GM19467 (cell line): ENCODE data around the gene NCAPH2.
A peak's percentile ranks its signal among the peaks of the same experiment; 100 is the strongest.
"Not testable (repeated sequence)": the region's sequence is repeated elsewhere in the genome, so short reads cannot be mapped to it uniquely, and the experiment has no call there.

ENCODE experiments used
- ATAC-seq: cut with Tn5 transposase; IDR thresholded peaks from one replicate; pipeline ENCODE4 v1.9.1; 2021; ENCODE audit warnings: mild to moderate bottlenecking, moderate library complexity; ENCODE audit not compliant: unreplicated experiment

The NCAPH2 gene

DNA sequence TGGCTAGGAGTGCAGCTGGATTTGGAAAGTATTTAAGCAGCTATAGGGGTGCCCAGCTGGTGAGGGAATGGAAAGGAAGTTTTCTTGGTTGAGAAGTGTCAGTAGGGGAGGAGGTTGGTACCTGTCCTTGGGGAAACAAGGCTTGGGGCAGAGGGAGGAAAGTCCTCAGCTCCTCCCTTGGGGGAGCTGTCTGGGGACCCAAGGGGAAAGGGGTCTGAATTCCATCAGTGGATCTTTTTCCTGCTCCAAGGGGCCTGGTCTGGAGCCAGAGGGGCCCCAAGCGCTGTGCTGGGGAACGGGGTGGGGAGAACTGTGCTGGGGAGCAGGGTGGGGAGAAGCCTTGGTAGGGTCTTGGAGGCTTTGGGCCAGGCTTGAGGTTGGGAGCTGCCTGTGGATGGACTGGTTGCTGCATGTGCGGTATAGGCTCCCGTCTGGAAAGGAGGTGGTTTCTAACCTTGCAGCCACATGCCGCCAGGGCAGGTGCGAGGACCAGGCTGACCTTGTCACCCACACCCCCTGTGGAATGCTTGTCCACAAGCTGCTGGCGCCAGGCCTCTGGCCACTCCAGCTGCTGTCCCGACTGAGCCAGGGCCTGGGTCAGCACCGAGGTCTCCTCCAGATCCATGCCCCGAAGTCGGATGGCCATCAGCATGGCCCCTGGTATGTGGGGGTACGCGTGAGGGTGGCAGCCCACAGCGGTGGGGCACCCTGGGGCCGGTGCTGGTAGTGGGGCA lies 20.8 kb downstream of the NCAPH2 start:
- no peak for ATAC-seq

DNA sequence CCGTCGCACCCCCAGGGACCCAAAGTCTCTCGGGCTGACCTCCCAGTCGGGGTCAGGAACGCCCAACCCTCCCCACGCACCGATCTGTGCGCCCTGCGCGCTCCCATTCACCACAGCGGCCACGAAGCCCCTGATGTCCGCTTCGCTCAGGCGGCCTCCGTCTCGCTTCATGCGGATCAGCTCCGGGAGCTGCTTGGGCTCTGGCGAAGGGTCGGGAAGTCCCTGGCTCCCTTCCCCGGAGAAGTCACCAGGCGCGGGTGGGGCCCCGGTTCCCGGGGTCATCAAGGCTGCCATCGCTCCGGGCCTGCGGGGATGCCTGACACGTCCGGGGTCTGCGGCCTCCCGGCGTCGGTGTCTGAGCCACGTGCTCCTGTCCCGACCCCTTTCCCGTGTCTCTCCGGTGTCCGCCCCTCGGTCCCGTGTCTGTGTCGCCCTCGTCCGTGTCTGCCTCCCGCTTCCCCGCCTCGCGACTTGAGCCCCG lies 21.4 kb downstream of the NCAPH2 start:
- ATAC-seq, result no peak

- no peak for ATAC-seq
These were observed 22.0 kb downstream of the NCAPH2 start, which contains the start of gene TYMP for GRCh38 chr22:50529897-50530579. TYMP (minus strand) TSS chr22:50530012; CDS start chr22:50529709, 303 bp downstream.

DNA sequence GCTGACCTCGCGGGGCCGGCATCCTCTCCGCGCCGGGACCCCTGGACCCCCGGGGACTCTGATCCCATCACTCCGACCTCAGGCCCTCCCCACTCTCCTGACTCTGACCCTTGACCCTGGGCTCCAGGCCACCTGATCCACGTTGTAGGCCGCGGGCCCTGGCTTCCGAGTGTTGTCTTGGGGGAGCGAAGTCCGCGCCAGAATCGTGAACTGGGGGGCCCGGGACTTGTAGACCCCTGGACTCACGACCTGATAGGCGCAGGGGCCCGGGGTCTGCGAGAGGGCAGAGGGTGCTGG lies 22.5 kb downstream of the NCAPH2 start:
- no peak for ATAC-seq

- ATAC-seq, result peak; percentile 17
These were observed 23.0 kb downstream of the NCAPH2 start for GRCh38 chr22:50530877-50531545.

- peak; percentile 26 for ATAC-seq
These were observed 23.5 kb downstream of the NCAPH2 start for GRCh38 chr22:50531546-50531961.

DNA sequence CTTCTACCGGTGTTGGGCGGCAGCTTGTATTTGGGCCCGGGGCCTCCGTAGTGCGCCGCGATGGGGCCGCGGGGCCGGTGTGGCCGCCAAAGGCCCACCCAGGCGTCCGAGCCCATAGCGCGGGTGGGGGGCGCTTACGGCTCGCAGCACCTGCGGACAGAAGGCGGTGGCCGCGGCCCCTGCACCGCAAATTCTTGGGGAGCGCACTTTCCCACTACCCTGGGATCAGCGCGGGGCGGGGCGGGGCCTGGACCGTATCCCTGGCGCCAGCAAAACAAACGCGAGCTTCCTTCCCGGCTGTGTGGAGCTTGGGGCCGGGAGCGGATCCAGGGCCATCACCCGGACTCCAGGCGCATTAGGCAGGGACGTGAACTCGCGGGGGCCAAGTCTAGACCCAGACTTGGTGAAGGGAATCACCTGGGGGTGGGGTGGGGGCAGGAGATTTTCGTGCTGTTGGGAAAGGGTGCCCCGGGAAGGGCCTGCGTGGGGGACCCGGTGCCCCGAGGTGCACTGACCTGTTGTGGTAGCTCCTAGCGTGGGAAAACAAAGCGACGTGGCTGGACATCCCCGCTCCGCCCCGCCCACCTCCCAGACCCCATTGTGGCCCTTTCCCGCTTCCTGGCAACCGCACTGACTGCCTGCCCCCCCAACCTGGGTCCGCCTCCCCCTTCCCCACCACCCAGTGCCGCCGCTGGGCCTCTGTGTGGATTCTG lies 24.1 kb downstream of the NCAPH2 start:
- no peak for ATAC-seq

- ATAC-seq, result no peak
These were observed 25.1 kb downstream of the NCAPH2 start for GRCh38 chr22:50532824-50533796.

- ATAC-seq, result not testable (repeated sequence)
These were observed 26.1 kb downstream of the NCAPH2 start for GRCh38 chr22:50533856-50534711.

DNA sequence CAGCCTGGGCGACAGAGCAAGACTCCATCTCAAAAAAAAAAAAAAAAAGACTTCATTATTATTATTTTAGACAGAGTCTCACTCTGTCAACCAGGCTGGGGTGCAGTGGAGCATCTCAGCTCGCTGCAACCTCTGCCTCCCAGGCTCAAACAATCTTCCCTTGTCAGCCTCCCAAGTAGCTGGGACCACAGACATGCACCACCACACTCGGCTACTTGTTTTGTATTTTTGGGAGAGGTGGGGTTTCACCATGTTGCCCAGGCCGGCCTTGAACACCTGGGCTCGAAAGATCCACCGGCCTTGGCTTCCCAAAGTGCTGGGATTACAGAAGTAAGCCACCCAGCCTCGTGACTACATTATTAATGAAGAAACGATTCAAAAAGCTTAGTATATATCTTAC lies 27.1 kb downstream of the NCAPH2 start:
- ATAC-seq, result no peak

DNA sequence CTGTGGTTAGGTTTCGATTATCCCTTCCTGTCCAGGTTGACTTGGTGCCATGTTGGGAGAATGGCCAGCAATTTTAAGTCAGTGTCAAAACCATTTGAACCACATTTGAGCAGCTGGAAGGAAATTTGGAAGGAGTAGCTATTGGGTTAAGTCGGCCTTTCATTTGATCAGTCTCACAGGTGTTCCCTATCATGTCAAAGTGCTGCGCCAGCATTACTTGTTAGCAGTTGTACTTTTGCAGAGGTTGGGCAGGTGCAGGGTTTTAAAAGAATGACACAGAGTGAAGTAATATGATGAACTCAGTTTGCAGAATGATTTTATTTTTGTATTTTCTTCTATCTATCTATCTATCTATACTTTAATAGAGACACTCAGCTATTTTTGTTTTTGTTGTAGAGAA lies 28.2 kb downstream of the NCAPH2 start:
- no peak for ATAC-seq

GRCh38 chr22:50537765-50538164 lies 29.7 kb downstream of the NCAPH2 start:
- ATAC-seq, result no peak

GRCh38 chr22:50540381-50540780 lies 32.4 kb downstream of the NCAPH2 start:
- ATAC-seq, result no peak

GRCh38 chr22:50541667-50542026 lies 33.6 kb downstream of the NCAPH2 start:
- not testable (repeated sequence) for ATAC-seq

GRCh38 chr22:50542416-50542927 lies 34.4 kb downstream of the NCAPH2 start:
- ATAC-seq, result no peak

DNA sequence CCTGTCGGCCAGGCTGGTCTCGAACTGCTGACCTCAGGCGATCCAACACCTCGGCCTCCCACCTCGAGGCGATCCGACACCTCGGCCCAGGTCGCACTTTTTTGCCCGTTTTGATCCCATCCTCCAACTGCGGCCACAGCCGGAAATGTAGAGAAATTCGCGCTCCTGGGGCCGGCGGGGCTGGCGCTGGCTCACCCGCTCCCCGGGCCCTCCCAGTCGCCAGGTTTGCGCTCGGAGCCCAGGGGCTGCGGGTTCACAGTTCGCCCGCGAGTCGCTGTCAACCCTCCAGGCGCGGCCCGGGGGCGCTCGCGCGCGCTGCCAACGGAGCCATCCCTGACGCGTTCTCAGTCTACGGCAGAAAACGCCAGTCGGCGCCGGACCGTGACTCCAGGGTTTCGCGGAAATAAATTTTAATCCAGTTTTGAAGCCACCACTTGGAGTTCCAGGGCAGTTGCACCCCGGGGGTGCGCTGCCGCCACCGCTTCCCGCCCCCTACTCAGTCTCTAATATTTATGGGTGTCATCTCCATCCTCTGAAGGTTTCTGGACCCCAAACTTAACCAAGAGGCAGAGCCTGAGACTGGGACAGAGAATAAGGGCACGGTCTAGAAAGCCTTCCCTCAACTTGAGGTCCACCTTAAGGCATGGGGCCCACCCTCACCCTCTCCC lies 36.2 kb downstream of the NCAPH2 start:
- ATAC-seq, result no peak

GRCh38 chr22:50544746-50545253 lies 36.8 kb downstream of the NCAPH2 start:
- ATAC-seq, result no peak
